GM08714 (cell line): Measurements from ENCODE around the gene SPZ1.

Experiments
- H3K4me3 ChIP-seq: fragments of 200-500 bp; sonication (Bioruptor generic); 2 replicates; pipeline ENCODE4 v1.5.1; 2014; ENCODE audit warnings: mild to moderate bottlenecking, low read length, inconsistent platforms
- ZNF274 ChIP-seq: IDR thresholded peaks from 2 replicates; pipeline ENCODE4 v1.6.1; 2012; ENCODE audit warnings: mild to moderate bottlenecking, low read depth, low read length

The SPZ1 gene

GRCh38 chr5:80360914-80361444 lies 41.2 kb downstream of the SPZ1 start:
- H3K4me3 ChIP-seq = no peak overlapping the region
- TF ChIP-seq ZNF274 = no peak

GRCh38 chr5:80364892-80365291 lies 45.1 kb downstream of the SPZ1 start:
- TF ChIP-seq ZNF274 = no peak

GRCh38 chr5:80368661-80369480 lies 49.1 kb downstream of the SPZ1 start:
- no peak for TF ChIP-seq ZNF274
- H3K4me3 ChIP-seq = no peak overlapping the region

More at GRCh38 chr5:80364892-80365291, 45.1 kb downstream of the SPZ1 start:
- no peak overlapping the region for H3K4me3 ChIP-seq

GRCh38 chr5:80369521-80369920 lies 49.7 kb downstream of the SPZ1 start:
- H3K4me3 ChIP-seq = no peak overlapping the region
- no peak for TF ChIP-seq ZNF274

- no peak for TF ChIP-seq ZNF274
These were observed 50.6 kb downstream of the SPZ1 start for GRCh38 chr5:80370390-80370789.

More at GRCh38 chr5:80370390-80370789, 50.6 kb downstream of the SPZ1 start:
- H3K4me3 ChIP-seq = no peak overlapping the region
